ENCODE measurements around the gene SRP68. TPM values are rescaled to one million over a fixed set of nuclear protein-coding genes. Genes with fewer than 3 reads are reported as not detected.

Gene SRP68
- total RNA-seq, 1 donor from 2014 or later: 31.7 TPM

- Mint-ChIP-seq H3K27ac (no peak overlapping the region), H3K36me3 (no peaks in the 10 kb centered on the region), H3K4me3 (no peak overlapping the region), H3K27me3 (ENCODE audit: insufficient read depth, low read depth) (peaks cover 2% of the 10 kb centered on the region), H3K4me1 (no peaks in the 10 kb centered on the region), H3K9me3 (no peaks in the 10 kb centered on the region)
- Histone ChIP-seq H3K4me2 (no peak overlapping the region), H3K27me3 (no peaks in the 10 kb centered on the region), H4K20me1 (ENCODE audit: low read depth) (no peaks in the 10 kb centered on the region), H3K9ac (no peak overlapping the region), H3F3A (ENCODE audit: low read depth) (no peaks in the 10 kb centered on the region), H3K36me3 (no peaks in the 10 kb centered on the region), H3K27ac (no peak overlapping the region), H3K4me1 (no peaks in the 10 kb centered on the region), H3K79me2 (ENCODE audit: low read depth) (no peaks in the 10 kb centered on the region), H3K4me3 (no peak overlapping the region), H2AFZ (replicated peaks) (no peak overlapping the region), H3K9me3 (ENCODE audit: low read depth) (no peaks in the 10 kb centered on the region)
- DNase-seq (ENCODE audit: low spot score): no peak
- no peak for TF ChIP-seq EZH2 (IDR thresholded peaks at IDR 0.05)
- TF ChIP-seq EZH2phosphoT487 (IDR thresholded peaks at IDR 0.05): no peak
- no peak for TF ChIP-seq CTCF (IDR thresholded peaks at IDR 0.05)
These were observed 80.9 kb downstream of the SRP68 start for GRCh38 chr17:75991396-75991795.

Small RNA genes lying within 50 kb of the gene (microRNA-seq; reads per million reads assigned to microRNA genes)
- 0.73 reads per million for gene MIR6868

Small RNA genes lying within 50 kb of the gene (small RNA-seq; reads per million reads assigned to genes)
- gene MIR6868: not detected

Other genes starting within 250 kb of the SRP68 start
- gene UNC13D, start 228.1 kb downstream of the SRP68 start, total RNA-seq (ENCODE audit: low replicate concordance): 0.09 and 0.96 TPM in 2 replicates
- 20.9 and 23.8 TPM in 2 replicates for gene WBP2, start 217.2 kb downstream of the SRP68 start, total RNA-seq (ENCODE audit: low replicate concordance)
- gene TRIM47, start 193.9 kb downstream of the SRP68 start, total RNA-seq (ENCODE audit: low replicate concordance): 0.90 and 1.3 TPM in 2 replicates
- 17.2 and 36.3 TPM in 2 replicates for gene TRIM65, start 175.6 kb downstream of the SRP68 start, total RNA-seq (ENCODE audit: low replicate concordance)
- 26.8 and 57.4 TPM in 2 replicates for gene MRPL38, start 167.6 kb downstream of the SRP68 start, total RNA-seq (ENCODE audit: low replicate concordance)
- 11.2 and 31.4 TPM in 2 replicates for gene FBF1, start 131.5 kb downstream of the SRP68 start, total RNA-seq (ENCODE audit: low replicate concordance)
- 9.7 and 12.2 TPM in 2 replicates for gene ACOX1, start 93.4 kb downstream of the SRP68 start, total RNA-seq (ENCODE audit: low replicate concordance)
- gene TEN1, start 93.3 kb downstream of the SRP68 start, total RNA-seq (ENCODE audit: low replicate concordance): 5.9 and 9.4 TPM in 2 replicates
- gene CDK3, start 71.7 kb downstream of the SRP68 start, total RNA-seq (ENCODE audit: low replicate concordance): 3.0 and 6.8 TPM in 2 replicates
- gene EVPL, start 45.2 kb downstream of the SRP68 start, total RNA-seq (ENCODE audit: low replicate concordance): not detected in 2 replicates
- gene GALR2, start 2.3 kb upstream of the SRP68 start, total RNA-seq (ENCODE audit: low replicate concordance): not detected in 2 replicates
- gene ZACN, start 6.7 kb upstream of the SRP68 start, total RNA-seq (ENCODE audit: low replicate concordance): not detected in 2 replicates
- gene EXOC7, start 31.3 kb upstream of the SRP68 start, total RNA-seq (ENCODE audit: low replicate concordance): 64.3 and 72.8 TPM in 2 replicates
- gene FOXJ1, start 68.7 kb upstream of the SRP68 start, total RNA-seq (ENCODE audit: low replicate concordance): 0.49 and 1.7 TPM in 2 replicates
- 18.5 and 21.0 TPM in 2 replicates for gene RNF157, start 168.0 kb upstream of the SRP68 start, total RNA-seq (ENCODE audit: low replicate concordance)
- gene UBALD2, start 192.8 kb upstream of the SRP68 start, total RNA-seq (ENCODE audit: low replicate concordance): 4.2 and 10.7 TPM in 2 replicates
- gene QRICH2, start 235.8 kb upstream of the SRP68 start, total RNA-seq (ENCODE audit: low replicate concordance): 1.7 and 2.3 TPM in 2 replicates

Data from neural progenitor cell (in vitro differentiated cells).